Colonic mucosa (tissue), 4 donors: ENCODE measurements around the gene ZNF451. TPM values are rescaled to one million over a fixed set of nuclear protein-coding genes. Genes with fewer than 3 reads are reported as not detected.

Experiments used
- DNase-seq: peaks from one replicate; pipeline ENCODE4 v3.0.0-alpha.2; 2020
- H3K27ac ChIP-seq: fragments of 200-600 bp; one replicate; pipeline ENCODE4 v1.8.0; 2021
- H3K27me3 ChIP-seq: fragments of 200-600 bp; one replicate; pipeline ENCODE4 v1.8.0; 2021
- H3K36me3 ChIP-seq: fragments of 200-600 bp; one replicate; pipeline ENCODE4 v1.8.0; 2021
- H3K4me1 ChIP-seq: fragments of 200-600 bp; one replicate; pipeline ENCODE4 v1.8.0; 2021; ENCODE audit warnings: mild to moderate bottlenecking
- H3K4me3 ChIP-seq: fragments of 200-600 bp; one replicate; pipeline ENCODE4 v1.8.0; 2021
- H3K9ac ChIP-seq, 2 donors: one replicate each; pipeline ENCODE4 v1.7.0; 2013; ENCODE audit warnings: control low read depth in 2 of 2, low read depth in 2 of 2, low read length in 2 of 2
- H3K9me3 ChIP-seq: fragments of 200-600 bp; one replicate; pipeline ENCODE4 v1.8.0; 2021
- CTCF ChIP-seq: fragments of 200-600 bp; IDR thresholded peaks from one replicate; pipeline ENCODE4 v1.8.0; 2022; ENCODE audit warnings: antibody characterized with exemption, mild to moderate bottlenecking
- intact Hi-C: fragments of 100-400 bp; cut with DNase I; formaldehyde crosslinking; loops from one replicate; pipeline ENCODE4 v1.14.1; 2022
- total RNA-seq, 2 donors: library from RNA; stranded (reverse); fragmentation: NEBNext Ultra II Directional in 1 of 2; extraction: Animal tissue kit (Norgen Biotek cat#: 25700) in 1 of 2; gene quantifications; one replicate each; pipeline ENCODE4 v1.2.1, GENCODE V29; 2021
- donor health status: healthy.
- donor health status: DM: no; HTN: no; CAD: no.
- donor health status: DM: no; HTN: no; CAD: no.

Gene ZNF451
- total RNA-seq, 2 donors from 2014 or later: 35.1 to 35.9 TPM

- no peak for TF ChIP-seq CTCF
- no peaks in the 10 kb centered on the region for H3K36me3 ChIP-seq
- H3K9ac ChIP-seq: no peak overlapping the region
- H3K27ac ChIP-seq: no peak overlapping the region
- intact Hi-C loops: no loop called here
- H3K9me3 ChIP-seq: no peaks in the 10 kb centered on the region
- H3K27me3 ChIP-seq: no peaks in the 10 kb centered on the region
- no peaks in the 10 kb centered on the region for H3K4me1 ChIP-seq
- no peak overlapping the region for H3K4me3 ChIP-seq
- no peak for DNase-seq
Measured at GRCh38 chr6:57130661-57131177, 40.7 kb downstream of the ZNF451 start.

GRCh38 chr6:57134954-57135353, 45.0 kb downstream of the ZNF451 start:
- intact Hi-C loops: no loop called here
- DNase-seq: no peak

GRCh38 chr6:57135885-57136284, 45.9 kb downstream of the ZNF451 start:
- Histone ChIP-seq H3K9me3 (no peaks in the 10 kb centered on the region), H3K4me3 (no peak overlapping the region), H3K9ac (no peak overlapping the region), H3K27me3 (no peaks in the 10 kb centered on the region), H3K4me1 (no peaks in the 10 kb centered on the region), H3K36me3 (peaks cover 4% of the 10 kb centered on the region), H3K27ac (no peak overlapping the region)
- intact Hi-C loops: no loop called here
- no peak for TF ChIP-seq CTCF
- no peak for DNase-seq

More at GRCh38 chr6:57134954-57135353, 45.0 kb downstream of the ZNF451 start:
- Histone ChIP-seq H3K4me1 (no peaks in the 10 kb centered on the region), H3K27me3 (no peaks in the 10 kb centered on the region), H3K4me3 (no peak overlapping the region), H3K27ac (no peak overlapping the region), H3K36me3 (peaks cover 4% of the 10 kb centered on the region), H3K9me3 (no peaks in the 10 kb centered on the region), H3K9ac (no peak overlapping the region)
- no peak for TF ChIP-seq CTCF

- no peak overlapping the region for H3K27ac ChIP-seq
- H3K4me1 ChIP-seq: no peaks in the 10 kb centered on the region
- H3K9ac ChIP-seq: no peak overlapping the region
- intact Hi-C loops: no loop called here
- TF ChIP-seq CTCF: no peak
- peaks cover 4% of the 10 kb centered on the region for H3K36me3 ChIP-seq
- no peak for DNase-seq
- H3K4me3 ChIP-seq: no peak overlapping the region
- H3K27me3 ChIP-seq: no peaks in the 10 kb centered on the region
- H3K9me3 ChIP-seq: no peaks in the 10 kb centered on the region
Measured at GRCh38 chr6:57137350-57137749, 47.4 kb downstream of the ZNF451 start.

GRCh38 chr6:57138026-57138425, 48.0 kb downstream of the ZNF451 start:
- no peak for TF ChIP-seq CTCF
- Histone ChIP-seq H3K9ac (no peak overlapping the region), H3K9me3 (no peaks in the 10 kb centered on the region), H3K27ac (no peak overlapping the region), H3K4me1 (no peaks in the 10 kb centered on the region), H3K4me3 (no peak overlapping the region), H3K36me3 (peaks cover 4% of the 10 kb centered on the region), H3K27me3 (no peaks in the 10 kb centered on the region)
- DNase-seq: no peak
- intact Hi-C loops: no loop called here
